IPS DF 6.9 (cell line): ENCODE results near the gene BCAP29.
"Not testable (repeated sequence)": the region's sequence is repeated elsewhere in the genome, so short reads cannot be mapped to it uniquely, and the experiment has no call there.

ENCODE experiments used
- DNase-seq: peaks from one replicate; pipeline ENCODE4 v3.0.0-alpha.2; 2013; ENCODE audit warnings: low read depth, low spot score
- H3K27ac ChIP-seq: one replicate; pipeline ENCODE4 v1.5.1; 2013; ENCODE audit warnings: low read length, control low read depth
- H3K27me3 ChIP-seq: 2 replicates; pipeline ENCODE4 v1.6.1; 2013; ENCODE audit warnings: mild to moderate bottlenecking, low read length; ENCODE audit not compliant: control insufficient read depth, insufficient read depth
- H3K36me3 ChIP-seq: 2 replicates; pipeline ENCODE4 v1.6.1; 2013; ENCODE audit warnings: low read length; ENCODE audit not compliant: control insufficient read depth, insufficient read depth
- H3K4me1 ChIP-seq: 2 replicates; pipeline ENCODE4 v1.6.1; 2013; ENCODE audit warnings: low read length; ENCODE audit not compliant: control insufficient read depth, insufficient read depth
- H3K4me3 ChIP-seq: 2 replicates; pipeline ENCODE4 v1.5.1; 2013; ENCODE audit warnings: mild to moderate bottlenecking, low read length
- H3K9me3 ChIP-seq: 2 replicates; pipeline ENCODE4 v1.6.1; 2013; ENCODE audit warnings: low read length, inconsistent platforms; ENCODE audit not compliant: control insufficient read depth, insufficient read depth
- WGBS: extraction: QIAGEN DNeasy Blood & Tissue Kit; methylation state at CpG from one replicate; pipeline ENCODE4 v1.1.7; 2013; ENCODE audit warnings: mixed read lengths, missing lambda C conversion rate; ENCODE audit not compliant: insufficient read length, insufficient coverage; 5-methylcytosine and 5-hydroxymethylcytosine counted together

Gene BCAP29

GRCh38 chr7:107579885-107580715 is at the start of gene BCAP29:
TSS of gene BCAP29 (plus strand) at chr7:107580246. CDS start at chr7:107580773, 527 bp downstream.
- Histone ChIP-seq H3K27me3 (no peaks in the 10 kb centered on the region), H3K4me3 (peak within 1 kb of the TSS; percentile 95), H3K4me1 (no peaks in the 10 kb centered on the region), H3K36me3 (no peaks in the 10 kb centered on the region), H3K9me3 (no peaks in the 10 kb centered on the region), H3K27ac (no peak within 1 kb of the TSS)
- peak; percentile 18 for DNase-seq
- WGBS, result no CpG with 5 or more reads among the region's 89 CpGs

GRCh38 chr7:107530751-107531150 is 49.3 kb upstream of the BCAP29 start:
- Histone ChIP-seq H3K27me3 (no peaks in the 10 kb centered on the region), H3K27ac (no peak overlapping the region), H3K36me3 (no peaks in the 10 kb centered on the region), H3K4me1 (peaks cover 4% of the 10 kb centered on the region), H3K4me3 (no peak overlapping the region), H3K9me3 (no peaks in the 10 kb centered on the region)
- DNase-seq, result no peak

GRCh38 chr7:107534139-107534538 is 45.9 kb upstream of the BCAP29 start:
- Histone ChIP-seq H3K36me3 (no peaks in the 10 kb centered on the region), H3K27me3 (no peaks in the 10 kb centered on the region), H3K4me3 (no peak overlapping the region), H3K4me1 (peaks cover 3% of the 10 kb centered on the region), H3K27ac (no peak overlapping the region), H3K9me3 (no peaks in the 10 kb centered on the region)
- no peak for DNase-seq

GRCh38 chr7:107537228-107537627 is 42.8 kb upstream of the BCAP29 start:
- H3K27me3 ChIP-seq, DNase-seq, H3K27ac ChIP-seq, H3K4me1 ChIP-seq, H3K9me3 ChIP-seq, H3K36me3 ChIP-seq, H3K4me3 ChIP-seq: not testable (repeated sequence)
- no CpG with 5 or more reads among the region's 4 CpGs for WGBS

- no peak overlapping the region for H3K4me3 ChIP-seq
- WGBS, result no CpG with 5 or more reads among the region's 2 CpGs
Measured at GRCh38 chr7:107538001-107538400, 42.0 kb upstream of the BCAP29 start.

GRCh38 chr7:107543338-107543993 is 36.6 kb upstream of the BCAP29 start:
- no peak for DNase-seq
- H3K36me3 ChIP-seq, result no peaks in the 10 kb centered on the region
- H3K27ac ChIP-seq, result no peak overlapping the region
- no peaks in the 10 kb centered on the region for H3K9me3 ChIP-seq
- no peaks in the 10 kb centered on the region for H3K4me1 ChIP-seq
- no peak overlapping the region for H3K4me3 ChIP-seq
- H3K27me3 ChIP-seq, result no peaks in the 10 kb centered on the region
- WGBS, result no CpG with 5 or more reads among the region's 5 CpGs

More at GRCh38 chr7:107538001-107538400, 42.0 kb upstream of the BCAP29 start:
- no peak for DNase-seq
- H3K27me3 ChIP-seq, result no peaks in the 10 kb centered on the region
- no peaks in the 10 kb centered on the region for H3K36me3 ChIP-seq
- H3K9me3 ChIP-seq, result no peaks in the 10 kb centered on the region
- no peaks in the 10 kb centered on the region for H3K4me1 ChIP-seq
- H3K27ac ChIP-seq, result no peak overlapping the region

- Histone ChIP-seq H3K27ac (no peak overlapping the region), H3K9me3 (no peaks in the 10 kb centered on the region), H3K27me3 (no peaks in the 10 kb centered on the region), H3K4me1 (no peaks in the 10 kb centered on the region), H3K36me3 (no peaks in the 10 kb centered on the region), H3K4me3 (no peak overlapping the region)
- WGBS, result no CpG with 5 or more reads among the region's 4 CpGs
- no peak for DNase-seq
Measured at GRCh38 chr7:107544848-107545591, 35.0 kb upstream of the BCAP29 start.

GRCh38 chr7:107551936-107552335 is 28.1 kb upstream of the BCAP29 start:
- 100% methylated on average over 1 of the region's 1 CpG for WGBS
- DNase-seq, result no peak
- Histone ChIP-seq H3K27ac (no peak overlapping the region), H3K4me3 (no peak overlapping the region), H3K27me3 (no peaks in the 10 kb centered on the region), H3K36me3 (no peaks in the 10 kb centered on the region; the same call in 1 of the 2 replicates), H3K9me3 (no peaks in the 10 kb centered on the region), H3K4me1 (no peaks in the 10 kb centered on the region)

GRCh38 chr7:107555893-107556292 is 24.2 kb upstream of the BCAP29 start:
- H3K4me3 ChIP-seq, result no peak overlapping the region
- H3K4me1 ChIP-seq, result no peaks in the 10 kb centered on the region
- H3K36me3 ChIP-seq, result no peaks in the 10 kb centered on the region; the same call in 1 of the 2 replicates
- H3K27me3 ChIP-seq, result no peaks in the 10 kb centered on the region
- no peak for DNase-seq
- H3K9me3 ChIP-seq, result no peaks in the 10 kb centered on the region
- no peak overlapping the region for H3K27ac ChIP-seq
- no CpG with 5 or more reads among the region's 3 CpGs for WGBS

- no peak overlapping the region for H3K27ac ChIP-seq
- H3K27me3 ChIP-seq, result no peaks in the 10 kb centered on the region
- DNase-seq, result no peak
- H3K36me3 ChIP-seq, result no peaks in the 10 kb centered on the region
- H3K4me1 ChIP-seq, result no peaks in the 10 kb centered on the region
- WGBS, result no CpG with 5 or more reads among the region's 2 CpGs
- H3K9me3 ChIP-seq, result no peaks in the 10 kb centered on the region
- H3K4me3 ChIP-seq, result no peak overlapping the region
Measured at GRCh38 chr7:107559864-107560263, 20.2 kb upstream of the BCAP29 start.
